Measurements from ENCODE around the gene XCR1. TPM values are rescaled to one million over a fixed set of nuclear protein-coding genes. Genes with fewer than 3 reads are reported as not detected.
"Not testable (repeated sequence)": the region's sequence is repeated elsewhere in the genome, so short reads cannot be mapped to it uniquely, and the experiment has no call there.

The XCR1 gene
- total RNA-seq, 1 donor from 2014 or later, result 0.05 TPM

DNA sequence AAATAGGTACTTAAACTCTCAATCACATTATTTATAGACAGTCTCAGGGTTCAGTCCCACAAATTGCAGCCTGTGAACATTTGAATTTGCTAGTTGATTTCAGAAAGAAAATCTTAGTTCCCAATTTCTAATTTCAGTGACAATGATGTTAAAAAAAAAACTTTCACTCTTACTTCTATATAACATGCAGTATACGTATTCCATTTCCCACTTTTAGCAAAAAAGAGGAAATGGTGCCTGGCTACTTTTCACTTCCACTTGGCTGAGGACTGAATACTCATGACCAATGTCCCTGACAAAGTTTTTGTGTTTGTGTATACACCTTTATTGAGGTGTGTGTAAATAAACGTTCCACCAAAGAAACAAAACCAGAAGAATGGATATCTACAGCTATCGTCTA, 32.1 kb upstream of the XCR1 start:
- Mint-ChIP-seq H3K27ac (no peak overlapping the region), H3K27me3 (peaks cover 71% of the 10 kb centered on the region), H3K9me3 (peaks cover 10% of the 10 kb centered on the region), H3K4me1 (peaks cover 6% of the 10 kb centered on the region), H3K4me3 (no peak overlapping the region), H3K36me3 (ENCODE audit: low read depth) (no peaks in the 10 kb centered on the region)
- no peak for DNase-seq
- intact Hi-C loops (cut with micrococcal nuclease), result no loop called here

DNA sequence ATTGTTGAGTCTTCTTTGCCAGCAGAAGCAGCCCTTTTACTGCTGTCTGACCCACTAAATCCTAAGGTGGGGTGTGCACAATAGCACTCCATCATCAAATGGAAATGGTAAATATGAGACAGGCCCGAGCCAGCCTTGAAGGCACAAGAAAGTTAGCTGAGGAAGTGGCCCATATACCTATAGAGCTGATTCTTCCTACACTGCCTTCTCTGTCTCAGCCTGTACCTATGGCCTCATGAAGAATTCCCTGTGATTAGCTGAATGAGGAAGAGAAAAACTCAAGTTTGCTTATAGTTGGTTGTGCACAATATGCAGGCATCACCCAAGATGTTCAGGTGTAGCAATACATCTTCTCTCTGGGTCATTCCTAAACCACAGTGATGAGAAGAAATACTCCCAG, 31.7 kb upstream of the XCR1 start:
- intact Hi-C loops (cut with micrococcal nuclease), result no loop called here
- DNase-seq, result no peak
- Mint-ChIP-seq H3K36me3 (ENCODE audit: low read depth) (no peaks in the 10 kb centered on the region), H3K4me3 (no peak overlapping the region), H3K4me1 (peaks cover 5% of the 10 kb centered on the region), H3K9me3 (peaks cover 10% of the 10 kb centered on the region), H3K27ac (no peak overlapping the region), H3K27me3 (peaks cover 75% of the 10 kb centered on the region)

DNA sequence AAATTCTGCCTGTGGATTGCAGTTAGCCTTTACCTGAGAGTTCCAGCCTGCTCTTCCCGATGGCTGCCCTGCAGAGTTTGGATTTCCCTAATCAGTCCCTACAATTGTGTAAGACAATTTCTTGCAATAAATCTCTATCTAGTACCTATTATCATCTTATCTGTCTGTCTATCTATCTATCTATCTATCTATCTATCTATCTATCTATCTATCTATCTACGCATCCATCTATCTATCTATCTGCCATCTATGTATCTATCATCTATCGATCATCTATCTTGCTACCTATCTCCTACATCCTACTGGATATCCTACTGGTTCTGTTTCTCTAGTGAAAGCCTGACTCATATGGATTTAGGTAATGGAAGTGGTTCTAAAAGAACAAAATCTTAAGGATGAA, 30.4 kb upstream of the XCR1 start:
- Mint-ChIP-seq H3K9me3 (peaks cover 10% of the 10 kb centered on the region), H3K4me1 (peaks cover 2% of the 10 kb centered on the region), H3K36me3 (ENCODE audit: low read depth) (no peaks in the 10 kb centered on the region), H3K27me3 (peaks cover 73% of the 10 kb centered on the region), H3K27ac (no peak overlapping the region), H3K4me3 (no peak overlapping the region)
- DNase-seq, result no peak
- intact Hi-C loops (cut with micrococcal nuclease), result no loop called here

DNA sequence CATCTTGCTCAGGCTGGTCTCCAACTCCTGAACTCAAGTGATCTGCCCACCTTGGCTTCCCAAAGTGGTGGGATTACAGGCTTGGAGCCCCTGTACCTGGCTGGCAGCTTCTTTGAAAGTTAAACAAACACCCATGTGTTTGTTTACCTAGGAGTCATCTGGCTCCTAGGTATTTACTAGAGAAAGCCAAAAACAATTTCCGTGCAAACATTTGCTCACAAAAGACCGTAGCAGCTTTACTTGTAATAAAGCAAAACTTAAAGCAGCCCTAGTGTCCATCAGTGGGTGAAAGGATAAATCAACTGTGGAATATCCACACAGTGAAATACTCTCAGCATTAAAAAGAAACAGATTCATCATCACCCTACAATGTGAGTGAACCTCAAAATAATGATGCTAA, 29.4 kb upstream of the XCR1 start:
- Mint-ChIP-seq H3K4me3 (no peak overlapping the region), H3K27ac (no peak overlapping the region), H3K36me3 (ENCODE audit: low read depth) (no peaks in the 10 kb centered on the region), H3K27me3 (peaks cover 71% of the 10 kb centered on the region), H3K9me3 (peaks cover 10% of the 10 kb centered on the region), H3K4me1 (peaks cover 2% of the 10 kb centered on the region)
- DNase-seq, result peak; percentile 17
- intact Hi-C loops (cut with micrococcal nuclease), result no loop called here

DNA sequence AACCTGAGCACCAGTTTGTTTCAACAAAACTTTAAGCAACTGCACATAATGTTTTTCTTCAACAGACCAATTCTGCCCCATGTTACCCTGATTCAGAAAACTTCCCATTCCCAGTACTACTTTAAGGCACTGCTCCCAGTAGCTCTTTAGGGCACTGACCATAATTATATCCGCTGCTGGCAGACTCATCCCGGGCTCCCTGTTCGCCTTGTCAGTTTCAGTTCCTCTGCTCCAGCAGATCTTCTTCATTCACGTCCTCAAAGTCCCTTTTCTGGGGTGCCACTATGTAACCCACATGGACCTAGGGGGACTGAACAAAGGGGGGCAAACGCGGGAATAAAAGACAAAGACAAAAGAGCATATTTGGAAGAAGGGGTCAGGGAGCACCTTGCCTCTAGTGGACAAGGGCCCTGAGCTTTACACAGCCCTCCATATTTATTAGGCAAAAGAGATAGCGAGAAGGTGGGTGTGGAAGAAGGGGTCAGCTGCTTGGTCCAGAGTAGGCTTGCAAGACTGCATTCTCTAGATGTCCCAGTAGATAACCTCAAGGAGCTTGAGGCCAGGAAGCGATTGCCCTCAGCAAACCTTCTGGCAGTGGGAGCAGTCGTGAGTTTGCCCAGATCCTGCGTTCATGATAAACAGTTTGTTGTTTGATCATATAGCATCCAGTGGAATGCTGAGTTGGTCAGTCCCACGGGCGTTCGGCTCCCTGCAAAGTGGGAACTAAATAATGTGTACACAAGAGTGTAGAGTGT, 26.7 kb upstream of the XCR1 start:
- intact Hi-C loops (cut with micrococcal nuclease), result not testable (repeated sequence)

DNA sequence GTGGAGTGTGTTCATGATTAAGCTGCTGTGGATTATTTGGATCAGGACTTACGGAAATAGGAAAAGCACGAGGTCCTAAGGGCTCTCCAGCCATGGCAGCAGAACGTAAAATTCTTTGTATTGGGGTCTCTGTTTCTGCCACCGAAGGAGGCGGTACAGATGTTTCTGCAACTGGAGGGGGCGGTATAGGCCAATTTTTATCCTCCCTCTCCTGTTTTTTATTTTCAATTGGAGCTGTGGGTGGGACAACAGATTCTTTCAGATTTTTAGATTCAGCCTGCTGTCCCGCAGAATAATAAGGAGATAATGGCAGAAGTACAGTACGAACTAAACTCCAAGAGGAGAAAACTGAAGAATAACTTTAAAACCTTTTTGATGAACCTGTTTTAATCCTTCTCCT, 26.0 kb upstream of the XCR1 start:
- intact Hi-C loops (cut with micrococcal nuclease); H3K4me1 Mint-ChIP-seq: not testable (repeated sequence)

More for the DNA sequence above, 26.7 kb upstream of the XCR1 start:
- not testable (repeated sequence) for H3K9me3 Mint-ChIP-seq; H3K27ac Mint-ChIP-seq; H3K36me3 Mint-ChIP-seq (ENCODE audit: low read depth); H3K4me3 Mint-ChIP-seq; H3K4me1 Mint-ChIP-seq
- peak; percentile 43 for DNase-seq
- H3K27me3 Mint-ChIP-seq, result peaks cover 71% of the 10 kb centered on the region

DNA sequence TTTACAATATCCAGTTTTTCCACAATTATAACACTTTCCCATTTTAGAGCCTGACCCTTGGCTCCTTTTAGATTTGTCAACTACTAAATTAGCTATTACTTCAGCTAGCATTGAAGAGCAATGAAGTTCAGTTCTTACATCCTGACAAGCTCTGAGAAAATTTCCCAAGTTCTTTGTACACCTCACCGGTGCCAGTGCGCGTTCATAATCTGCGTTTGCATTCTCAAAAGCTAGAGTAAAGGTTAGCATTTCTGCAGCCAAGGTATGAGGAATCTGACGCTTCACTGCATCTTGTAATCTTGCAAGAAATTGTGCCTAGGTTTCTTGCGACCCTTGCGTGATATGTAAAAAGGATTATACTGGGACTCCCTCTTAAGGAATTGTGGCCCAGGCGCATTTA, 25.2 kb upstream of the XCR1 start:
- peaks cover 2% of the 10 kb centered on the region for H3K4me1 Mint-ChIP-seq
- intact Hi-C loops (cut with micrococcal nuclease), result no loop called here
- DNase-seq, result peak; percentile 25
- no peak overlapping the region for H3K4me3 Mint-ChIP-seq
- H3K9me3 Mint-ChIP-seq, result peaks cover 4% of the 10 kb centered on the region
- no peaks in the 10 kb centered on the region for H3K36me3 Mint-ChIP-seq (ENCODE audit: low read depth)
- no peak overlapping the region for H3K27ac Mint-ChIP-seq
- H3K27me3 Mint-ChIP-seq, result peaks cover 57% of the 10 kb centered on the region

More for the DNA sequence above, 26.0 kb upstream of the XCR1 start:
- not testable (repeated sequence) for DNase-seq; H3K27ac Mint-ChIP-seq; H3K9me3 Mint-ChIP-seq; H3K4me3 Mint-ChIP-seq; H3K36me3 Mint-ChIP-seq (ENCODE audit: low read depth)
- peaks cover 65% of the 10 kb centered on the region for H3K27me3 Mint-ChIP-seq

DNA sequence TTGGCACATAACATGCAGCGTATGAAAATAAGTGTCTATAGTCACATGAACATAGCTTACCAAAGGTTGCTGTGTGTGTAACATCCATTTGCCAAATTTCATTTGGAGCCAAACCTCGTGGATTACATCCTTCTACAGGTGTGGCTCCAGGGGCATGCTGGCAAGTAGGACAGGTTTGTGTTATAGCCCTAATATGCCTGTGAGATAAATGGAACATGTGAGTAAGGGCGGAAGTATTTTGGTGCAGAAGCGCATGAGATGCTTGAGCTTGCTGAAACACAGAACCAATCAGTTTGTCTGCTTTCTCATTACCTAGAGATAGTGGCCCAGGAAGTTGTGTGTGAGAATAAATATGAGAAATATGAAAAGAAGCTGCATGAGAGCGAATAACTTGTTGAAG, 21.8 kb upstream of the XCR1 start:
- intact Hi-C loops (cut with micrococcal nuclease), result loop anchor here (5.0 kb wide), 1 partner anchor 42 kb away; no protein-coding TSS in a partner anchor
- H3K27ac Mint-ChIP-seq, result no peak overlapping the region
- H3K36me3 Mint-ChIP-seq (ENCODE audit: low read depth), result no peaks in the 10 kb centered on the region
- no peak overlapping the region for H3K4me3 Mint-ChIP-seq
- peaks cover 34% of the 10 kb centered on the region for H3K27me3 Mint-ChIP-seq
- peak; percentile 49 for DNase-seq
- H3K9me3 Mint-ChIP-seq, result no peaks in the 10 kb centered on the region
- peaks cover 15% of the 10 kb centered on the region for H3K4me1 Mint-ChIP-seq

DNA sequence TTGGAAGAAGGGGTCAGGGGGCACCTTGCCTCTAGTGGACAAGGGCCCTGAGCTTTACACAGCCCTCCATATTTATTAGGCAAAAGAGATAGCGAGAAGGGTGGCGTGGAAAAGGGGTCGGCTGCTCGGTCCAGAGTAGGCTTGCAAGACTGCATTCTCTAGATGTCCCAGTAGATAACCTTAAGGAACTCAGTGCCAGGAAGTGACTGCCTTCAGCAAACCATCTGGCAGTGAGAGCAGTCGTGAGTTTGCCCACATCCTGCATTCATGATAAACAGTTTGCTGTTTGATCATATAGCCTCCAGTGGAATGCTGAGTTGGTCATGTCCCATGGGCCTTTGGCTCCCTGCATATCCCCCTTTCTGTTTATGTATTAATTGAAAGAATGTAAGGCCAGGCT, 18.9 kb upstream of the XCR1 start:
- H3K27ac Mint-ChIP-seq, result peak overlapping the region; percentile 75
- not testable (repeated sequence) for H3K36me3 Mint-ChIP-seq (ENCODE audit: low read depth); H3K9me3 Mint-ChIP-seq
- peak; percentile 83 for DNase-seq
- H3K4me1 Mint-ChIP-seq, result peaks cover 15% of the 10 kb centered on the region
- H3K27me3 Mint-ChIP-seq, result peaks cover 23% of the 10 kb centered on the region
- intact Hi-C loops (cut with micrococcal nuclease), result loop anchor here (5.0 kb wide), 1 partner anchor 39 kb away; no protein-coding TSS in a partner anchor
- H3K4me3 Mint-ChIP-seq, result peak overlapping the region; percentile 44

DNA sequence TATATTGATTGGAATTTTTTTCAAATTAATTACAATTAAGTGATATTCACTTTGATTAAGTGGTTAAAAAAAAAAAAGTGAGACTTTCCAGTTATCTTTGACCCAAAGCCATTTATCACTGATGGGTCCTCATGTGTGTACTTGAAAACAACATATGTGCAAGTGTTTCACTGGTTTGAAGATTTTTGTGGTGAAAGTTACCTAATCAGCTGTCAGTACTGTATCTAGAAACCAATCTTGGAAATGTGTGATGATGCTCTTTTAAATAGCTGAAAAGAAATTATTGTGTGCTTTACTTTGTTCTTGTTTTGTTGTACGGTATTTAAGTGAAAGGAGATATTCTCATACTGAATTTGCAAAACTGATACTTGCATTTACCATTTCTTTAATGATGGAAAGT, 11.6 kb upstream of the XCR1 start:
- H3K9me3 Mint-ChIP-seq, result no peaks in the 10 kb centered on the region
- no peaks in the 10 kb centered on the region for H3K4me1 Mint-ChIP-seq
- intact Hi-C loops (cut with micrococcal nuclease), result no loop called here
- no peaks in the 10 kb centered on the region for H3K36me3 Mint-ChIP-seq (ENCODE audit: low read depth)
- no peak overlapping the region for H3K27ac Mint-ChIP-seq
- peaks cover 18% of the 10 kb centered on the region for H3K27me3 Mint-ChIP-seq
- no peak overlapping the region for H3K4me3 Mint-ChIP-seq
- peak; percentile 15 for DNase-seq

DNA sequence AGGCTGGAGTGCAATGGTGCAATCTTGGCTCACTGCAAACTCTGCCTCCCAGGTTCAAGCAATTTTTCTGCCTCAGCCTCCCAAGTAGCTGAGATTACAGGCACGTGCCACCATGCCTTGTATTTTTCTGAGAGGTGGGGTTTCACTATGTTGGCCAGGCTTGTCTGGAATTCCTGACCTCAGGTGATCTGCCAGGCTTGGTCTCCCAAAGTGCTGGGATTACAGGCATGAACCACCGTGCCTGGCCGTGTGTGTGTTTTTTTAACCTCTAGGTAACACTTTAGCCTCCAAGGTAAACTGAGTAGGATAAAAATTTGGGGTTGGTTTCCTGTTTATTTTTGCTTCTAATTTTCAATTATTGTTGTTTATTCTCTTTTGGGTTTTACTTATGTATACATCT, 10.8 kb upstream of the XCR1 start:
- H3K27me3 Mint-ChIP-seq, result peaks cover 19% of the 10 kb centered on the region
- H3K36me3 Mint-ChIP-seq (ENCODE audit: low read depth); H3K27ac Mint-ChIP-seq; H3K4me3 Mint-ChIP-seq; H3K4me1 Mint-ChIP-seq; H3K9me3 Mint-ChIP-seq; intact Hi-C loops (cut with micrococcal nuclease): not testable (repeated sequence)
- DNase-seq, result peak; percentile 32

DNA sequence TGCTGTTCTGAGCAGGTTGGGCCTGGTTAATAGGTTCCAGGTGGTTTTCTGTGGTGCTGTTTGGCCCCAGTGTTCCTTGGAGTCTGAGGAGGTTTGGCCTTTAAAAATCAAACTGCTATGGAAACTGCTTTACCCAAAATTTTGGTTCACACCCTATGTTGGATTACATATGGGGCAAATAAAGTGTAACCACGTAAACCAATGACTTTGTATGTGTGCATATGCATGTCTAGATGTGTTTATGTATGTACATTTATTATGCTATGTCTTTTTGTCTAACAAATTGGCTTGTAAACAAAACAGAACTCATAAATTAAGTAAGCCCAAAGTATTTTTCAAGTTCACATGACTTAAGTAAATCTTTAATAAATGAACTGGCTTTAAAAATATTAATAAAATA, 8.9 kb upstream of the XCR1 start:
- H3K27ac Mint-ChIP-seq, result no peak overlapping the region
- intact Hi-C loops (cut with micrococcal nuclease), result no loop called here
- peaks cover 9% of the 10 kb centered on the region for H3K9me3 Mint-ChIP-seq
- H3K4me3 Mint-ChIP-seq, result no peak overlapping the region
- no peaks in the 10 kb centered on the region for H3K4me1 Mint-ChIP-seq
- H3K36me3 Mint-ChIP-seq (ENCODE audit: low read depth), result peaks cover 3% of the 10 kb centered on the region
- peaks cover 15% of the 10 kb centered on the region for H3K27me3 Mint-ChIP-seq
- DNase-seq, result no peak

DNA sequence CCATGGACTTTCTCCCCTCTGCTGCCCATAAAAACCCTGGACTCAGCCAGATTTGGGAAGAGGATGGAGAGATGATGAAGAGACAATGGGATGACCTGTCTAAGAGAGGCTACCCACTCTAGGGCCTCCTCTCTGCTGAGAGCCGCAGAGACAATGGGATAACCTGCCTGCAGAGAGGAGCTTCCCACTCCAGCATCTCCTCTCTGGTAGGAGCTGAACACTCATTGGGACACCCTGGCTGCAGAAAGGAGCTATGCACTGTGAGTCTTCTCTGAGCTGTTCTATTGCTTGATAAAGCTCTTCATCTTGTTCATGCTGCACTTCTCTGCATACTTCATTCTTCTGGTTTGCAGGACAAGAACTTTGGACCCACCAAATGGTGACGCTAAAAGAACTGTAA, 4.5 kb upstream of the XCR1 start:
- peaks cover 4% of the 10 kb centered on the region for H3K4me1 Mint-ChIP-seq
- H3K9me3 Mint-ChIP-seq, result peaks cover 16% of the 10 kb centered on the region
- no peak overlapping the region for H3K4me3 Mint-ChIP-seq
- H3K27ac Mint-ChIP-seq, result no peak overlapping the region
- peaks cover 10% of the 10 kb centered on the region for H3K36me3 Mint-ChIP-seq (ENCODE audit: low read depth)
- peaks cover 13% of the 10 kb centered on the region for H3K27me3 Mint-ChIP-seq
- intact Hi-C loops (cut with micrococcal nuclease), result no loop called here
- no peak for DNase-seq

DNA sequence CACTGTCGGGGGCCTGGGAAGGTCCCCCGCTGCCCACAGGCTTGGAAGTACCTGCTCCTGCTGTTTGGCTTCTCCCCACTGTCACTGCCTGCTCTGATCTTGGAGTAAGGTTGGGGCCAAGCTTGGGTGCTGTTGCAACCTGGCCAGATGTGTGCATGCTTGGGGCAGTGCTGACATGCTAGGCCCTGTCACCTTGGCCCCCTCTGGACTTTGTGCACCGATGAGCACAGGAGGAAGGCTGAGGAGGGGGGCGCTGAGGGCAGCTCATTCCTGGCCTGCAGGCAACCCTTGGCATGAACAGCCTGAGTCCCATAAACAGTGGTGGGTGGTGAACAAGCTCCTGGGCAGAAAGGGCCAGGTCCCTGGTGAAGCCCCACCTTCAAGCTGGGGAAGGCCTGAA, 4.0 kb upstream of the XCR1 start:
- Mint-ChIP-seq H3K27me3 (peaks cover 13% of the 10 kb centered on the region), H3K4me3 (no peak overlapping the region), H3K36me3 (ENCODE audit: low read depth) (peaks cover 10% of the 10 kb centered on the region), H3K27ac (no peak overlapping the region), H3K4me1 (peaks cover 4% of the 10 kb centered on the region), H3K9me3 (peaks cover 16% of the 10 kb centered on the region)
- intact Hi-C loops (cut with micrococcal nuclease), result no loop called here
- DNase-seq, result no peak

DNA sequence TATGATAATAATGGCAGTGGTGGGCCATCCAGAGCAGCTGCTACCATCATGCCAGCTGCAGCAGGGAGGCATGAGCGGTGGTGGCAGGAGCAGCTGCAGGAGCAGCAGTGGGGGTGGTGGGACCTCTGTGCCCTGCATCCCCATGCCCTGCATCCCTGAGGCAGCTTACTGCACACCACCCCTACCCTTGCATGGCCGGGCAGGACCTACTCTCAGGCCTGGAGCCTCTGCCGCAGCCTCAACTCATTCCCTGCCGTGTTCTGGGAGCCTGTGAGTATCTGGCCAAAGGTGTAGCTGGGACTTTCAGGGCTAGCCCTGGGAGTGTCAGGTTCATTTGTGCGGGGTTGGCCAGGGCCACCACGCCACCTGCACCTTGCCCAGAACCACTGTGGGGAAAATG, 3.3 kb upstream of the XCR1 start:
- H3K9me3 Mint-ChIP-seq, result peaks cover 16% of the 10 kb centered on the region
- H3K4me3 Mint-ChIP-seq, result no peak overlapping the region
- peaks cover 10% of the 10 kb centered on the region for H3K36me3 Mint-ChIP-seq (ENCODE audit: low read depth)
- DNase-seq, result no peak
- no peak overlapping the region for H3K27ac Mint-ChIP-seq
- peaks cover 4% of the 10 kb centered on the region for H3K4me1 Mint-ChIP-seq
- intact Hi-C loops (cut with micrococcal nuclease), result no loop called here
- H3K27me3 Mint-ChIP-seq, result peaks cover 13% of the 10 kb centered on the region

All from activated CD4-positive, alpha-beta T cell treated with anti-CD3 and anti-CD28 coated beads, Interleukin-2, amount 10 ng/mL, durations not matched to agents 24 days and 14 days (primary cell).